Renal pelvis (tissue), 4 donors: Measurements from ENCODE around the gene SPATC1L. TPM values are rescaled to one million over a fixed set of nuclear protein-coding genes. Genes with fewer than 3 reads are reported as not detected.

Experiments
- DNase-seq: peaks from one replicate; pipeline ENCODE4 v3.0.0-alpha.2; 2013
- polyA plus RNA-seq, 3 donors: library from polyadenylated mRNA; unstranded; fragments of 120-200 nt; gene quantifications; one replicate each; pipeline ENCODE4 v1.2.1, GENCODE V29; 2013; ENCODE audit not compliant: insufficient read length in 3 of 3

SPATC1L gene
- polyA plus RNA-seq, 3 donors = 12.3 to 18.0 (median 18.0) TPM

DNA sequence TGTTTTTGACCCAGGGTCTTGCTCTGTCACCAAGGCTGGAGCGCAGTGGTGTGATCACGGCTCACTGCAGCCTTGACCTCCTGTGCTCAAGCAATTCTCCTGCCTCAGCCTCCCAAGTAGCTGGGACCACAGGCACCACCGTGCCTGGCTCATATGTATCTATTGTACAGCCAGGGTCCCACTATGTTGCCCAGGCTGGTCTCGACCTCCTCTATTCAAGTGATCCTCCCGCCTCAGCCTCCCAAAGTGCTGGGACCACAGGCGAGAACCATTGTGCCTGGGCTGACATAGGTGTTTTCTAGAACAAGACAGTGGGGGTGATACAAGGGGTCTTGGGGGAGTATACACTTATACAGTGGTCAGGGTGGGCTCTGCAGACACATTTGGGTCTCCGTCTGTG, 46.4 kb downstream of the SPATC1L start:
- DNase-seq = no peak

DNA sequence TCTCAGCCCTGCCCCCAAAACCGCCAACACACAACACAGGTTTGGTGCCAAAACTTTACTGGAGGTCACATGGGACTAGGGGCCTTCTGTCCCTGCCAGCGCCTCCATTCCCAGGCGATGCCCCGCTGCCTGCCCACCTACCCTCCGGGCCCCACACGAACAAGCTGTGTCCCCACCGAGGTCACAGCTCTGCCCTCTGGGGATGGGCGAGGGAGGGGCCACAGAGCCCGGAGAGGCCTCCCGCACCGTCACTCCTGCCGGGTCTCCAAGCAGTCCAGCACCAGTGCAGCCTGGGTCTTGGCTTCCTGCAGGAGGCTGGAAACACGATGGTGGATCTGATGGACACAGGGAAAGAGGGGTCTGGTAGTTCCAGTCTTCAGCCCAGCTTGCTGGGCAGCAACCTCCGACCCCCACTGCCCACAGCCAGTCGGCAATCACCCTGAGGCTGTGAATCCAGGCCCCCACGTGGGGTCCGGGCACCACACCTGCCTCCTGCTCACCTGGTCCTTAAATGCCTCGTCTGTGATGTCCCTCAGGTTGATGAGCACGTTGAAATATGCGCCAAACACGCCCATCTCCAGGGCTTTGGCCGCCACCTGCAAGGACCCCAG, 47.4 kb downstream of the SPATC1L start:
- no peak for DNase-seq

DNA sequence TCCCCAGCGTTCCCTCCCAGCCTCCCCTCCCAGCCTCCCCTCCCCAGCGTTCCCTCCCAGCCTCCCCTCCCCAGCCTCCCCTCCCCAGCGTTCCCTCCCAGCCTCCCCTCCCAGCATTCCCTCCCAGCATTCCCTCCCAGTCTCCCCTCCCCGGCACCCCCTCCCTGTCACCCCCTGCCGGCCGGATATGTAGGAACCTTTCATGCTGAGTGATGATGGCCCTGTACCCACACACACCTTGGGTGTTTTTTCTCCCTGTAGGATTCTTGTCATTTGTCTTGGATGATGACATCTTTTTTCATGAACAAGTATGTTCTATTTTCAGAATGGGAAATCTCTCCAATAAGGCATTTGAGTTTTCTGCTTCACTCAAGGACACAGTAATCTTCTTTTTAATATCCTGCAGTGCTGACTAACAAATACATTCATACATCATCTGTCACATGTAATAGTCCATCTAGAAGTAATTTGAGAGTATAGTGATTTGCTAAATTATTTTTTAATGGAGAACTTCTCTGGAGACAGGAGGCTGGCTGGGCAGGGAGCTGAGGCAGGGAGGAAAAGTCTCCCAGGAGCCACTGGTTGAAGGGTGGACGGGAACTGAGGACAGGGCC, 48.4 kb downstream of the SPATC1L start:
- no peak for DNase-seq

DNA sequence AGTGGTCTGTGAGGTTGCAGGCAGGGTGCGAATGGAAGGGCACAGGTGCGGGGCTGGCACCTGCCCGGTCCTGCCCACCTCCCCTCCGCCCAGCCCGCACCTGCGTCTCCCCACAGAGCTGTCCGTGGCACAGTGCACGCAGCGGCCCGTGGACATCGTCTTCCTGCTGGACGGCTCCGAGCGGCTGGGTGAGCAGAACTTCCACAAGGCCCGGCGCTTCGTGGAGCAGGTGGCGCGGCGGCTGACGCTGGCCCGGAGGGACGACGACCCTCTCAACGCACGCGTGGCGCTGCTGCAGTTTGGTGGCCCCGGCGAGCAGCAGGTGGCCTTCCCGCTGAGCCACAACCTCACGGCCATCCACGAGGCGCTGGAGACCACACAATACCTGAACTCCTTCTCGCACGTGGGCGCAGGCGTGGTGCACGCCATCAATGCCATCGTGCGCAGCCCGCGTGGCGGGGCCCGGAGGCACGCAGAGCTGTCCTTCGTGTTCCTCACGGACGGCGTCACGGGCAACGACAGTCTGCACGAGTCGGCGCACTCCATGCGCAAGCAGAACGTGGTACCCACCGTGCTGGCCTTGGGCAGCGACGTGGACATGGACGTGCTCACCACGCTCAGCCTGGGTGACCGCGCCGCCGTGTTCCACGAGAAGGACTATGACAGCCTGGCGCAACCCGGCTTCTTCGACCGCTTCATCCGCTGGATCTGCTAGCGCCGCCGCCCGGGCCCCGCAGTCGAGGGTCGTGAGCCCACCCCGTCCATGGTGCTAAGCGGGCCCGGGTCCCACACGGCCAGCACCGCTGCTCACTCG, 52.2 kb downstream of the SPATC1L start:
- no peak for DNase-seq

DNA sequence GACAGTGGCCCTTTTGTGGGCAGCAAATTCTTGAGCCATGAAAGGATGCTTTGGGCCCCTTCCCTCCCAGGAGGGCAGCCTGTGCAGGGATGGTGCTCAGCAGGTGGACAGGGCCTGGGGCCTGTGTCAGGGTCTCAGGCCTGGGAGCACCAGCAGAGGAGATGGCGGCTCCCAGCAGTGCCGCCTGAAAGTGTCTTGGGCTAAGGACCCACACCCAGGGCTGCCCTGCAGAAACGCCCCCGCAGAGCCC, 52.7 kb downstream of the SPATC1L start:
- DNase-seq = no peak

DNA sequence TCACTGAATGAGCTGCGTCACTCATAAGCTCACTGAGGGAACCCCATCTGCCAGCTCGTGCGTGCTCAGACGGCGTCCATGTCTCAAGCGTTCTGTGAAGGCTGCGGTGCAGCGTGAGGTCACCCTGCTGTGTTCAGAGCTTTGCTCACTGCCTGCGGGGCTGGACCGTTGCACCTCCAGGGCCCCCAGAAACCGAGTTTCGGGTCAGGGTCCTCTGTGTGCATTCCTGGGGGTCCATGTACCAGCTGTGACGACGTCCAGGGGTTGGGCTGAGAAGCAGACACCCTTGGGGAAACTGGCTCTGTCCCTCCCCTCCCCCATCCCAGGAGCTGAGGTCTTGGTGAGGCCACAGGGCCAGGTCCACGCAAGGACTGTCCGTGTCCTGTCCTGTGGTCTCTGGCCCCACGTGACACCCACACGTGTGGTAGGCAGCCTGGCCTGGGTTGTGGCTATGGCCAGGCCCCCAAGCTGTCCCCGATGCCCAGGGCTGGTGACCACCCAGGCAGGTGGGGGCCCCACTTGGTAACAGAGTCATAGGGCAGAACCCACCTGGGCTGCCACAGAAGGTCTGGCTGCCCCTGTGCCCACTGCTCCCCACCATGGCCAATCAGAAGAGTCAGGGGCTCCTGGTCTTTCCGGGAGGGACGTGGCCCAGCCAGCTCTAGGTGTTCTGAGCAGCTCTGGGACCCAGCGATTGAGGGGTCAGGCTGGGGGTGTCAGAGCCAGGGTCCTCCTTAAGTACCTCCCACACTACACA, 53.2 kb downstream of the SPATC1L start:
- DNase-seq = no peak

DNA sequence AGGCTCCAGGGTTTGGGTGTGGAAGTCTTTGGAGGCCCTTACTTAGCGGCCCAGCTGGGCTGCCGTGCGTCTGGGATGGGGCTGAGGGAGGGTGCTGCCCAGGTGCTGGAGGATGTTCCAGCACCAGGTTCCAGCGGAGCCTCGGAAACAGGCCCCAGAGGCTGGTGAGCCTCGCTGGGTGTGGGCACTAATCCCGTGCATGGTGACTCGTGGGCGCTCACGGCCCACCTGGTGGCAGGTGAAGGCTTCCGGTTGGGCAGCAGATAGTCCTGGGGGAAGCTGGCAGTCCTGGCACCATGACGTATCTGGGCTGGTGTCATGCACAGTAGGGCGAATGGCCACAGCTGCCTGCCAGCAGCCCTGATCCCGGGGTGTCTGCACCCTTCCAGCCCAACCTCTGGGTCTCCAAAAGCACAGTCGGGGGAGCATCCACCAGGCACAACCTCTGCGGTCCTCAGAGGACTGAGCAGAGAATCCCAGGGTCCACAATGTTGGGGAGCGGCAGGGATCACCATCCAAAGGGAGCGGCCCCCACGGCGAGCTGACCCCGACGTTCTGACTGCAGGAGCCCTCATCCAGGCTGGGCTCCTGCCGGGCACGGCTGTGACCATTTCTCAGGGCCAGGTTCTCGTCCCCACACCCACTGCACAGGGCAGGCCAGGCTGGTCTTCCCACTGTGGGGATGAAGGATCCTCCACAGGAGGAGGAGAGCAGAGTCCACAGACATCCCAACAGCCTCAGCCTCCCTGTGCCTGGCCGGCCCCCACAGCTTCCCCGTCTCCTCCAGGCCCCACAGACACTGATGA, 54.2 kb downstream of the SPATC1L start:
- no peak for DNase-seq

DNA sequence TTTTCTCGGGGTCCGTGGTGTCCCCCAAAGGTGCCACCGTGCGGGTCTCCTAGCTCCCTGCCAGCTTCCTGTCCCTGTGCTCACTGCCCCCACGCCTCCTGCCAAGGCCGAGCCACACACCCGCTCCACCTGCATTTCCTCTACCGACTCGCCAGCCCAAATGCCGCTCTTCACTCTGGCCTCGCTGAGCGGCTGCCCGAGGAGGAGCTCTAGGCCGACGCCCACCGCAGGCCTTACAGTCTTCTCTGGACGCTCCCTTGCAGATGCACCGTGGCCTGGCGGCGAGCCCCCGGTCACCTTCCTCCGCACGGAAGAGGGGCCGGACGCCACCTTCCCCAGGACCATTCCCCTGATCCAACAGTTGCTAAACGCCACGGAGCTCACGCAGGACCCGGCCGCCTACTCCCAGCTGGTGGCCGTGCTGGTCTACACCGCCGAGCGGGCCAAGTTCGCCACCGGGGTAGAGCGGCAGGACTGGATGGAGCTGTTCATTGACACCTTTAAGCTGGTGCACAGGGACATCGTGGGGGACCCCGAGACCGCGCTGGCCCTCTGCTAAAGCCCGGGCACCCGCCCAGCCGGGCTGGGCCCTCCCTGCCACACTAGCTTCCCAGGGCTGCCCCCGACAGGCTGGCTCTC, 55.2 kb downstream of the SPATC1L start:
- DNase-seq = no peak

DNA sequence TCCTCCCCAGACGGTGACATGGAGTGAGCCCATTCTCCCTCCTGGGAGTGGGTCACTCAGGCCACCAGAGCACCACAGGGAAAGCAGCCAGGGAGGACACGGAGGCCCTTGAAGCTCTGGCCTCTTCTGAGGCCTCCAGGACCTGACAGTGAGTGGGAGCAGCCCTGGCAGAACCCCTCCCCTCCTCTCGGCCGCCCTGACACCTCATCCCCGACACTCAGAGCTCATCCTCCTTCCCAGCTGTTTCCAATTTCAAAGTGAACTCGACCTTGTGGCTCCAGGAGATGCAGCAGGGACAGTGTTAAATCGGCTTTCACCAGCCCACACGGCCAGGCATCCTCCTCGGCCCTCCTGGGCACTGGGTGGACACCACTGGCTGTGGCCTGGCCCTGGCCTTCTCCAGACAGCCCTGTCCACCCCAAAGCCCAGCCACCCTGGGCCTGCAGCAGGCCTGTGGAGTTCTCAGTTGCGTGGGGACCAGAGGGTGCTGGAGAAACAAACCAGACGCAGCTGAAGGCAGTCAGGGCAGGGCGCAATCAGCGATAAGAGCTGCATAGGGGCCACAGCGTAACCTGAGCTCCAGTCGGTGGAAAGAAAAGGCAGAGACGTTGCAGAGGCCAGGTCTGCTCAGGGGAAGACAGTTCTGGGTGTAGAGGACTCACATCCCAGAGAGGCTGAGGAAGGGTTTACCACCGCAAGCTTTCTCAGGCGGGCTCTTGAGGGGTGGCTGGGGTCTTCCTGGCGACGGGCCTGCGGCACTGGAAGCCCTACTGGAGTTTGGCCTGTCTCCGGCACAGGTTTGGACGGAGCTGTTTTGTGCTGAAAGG, 55.9 kb downstream of the SPATC1L start:
- DNase-seq = peak; percentile 43

DNA sequence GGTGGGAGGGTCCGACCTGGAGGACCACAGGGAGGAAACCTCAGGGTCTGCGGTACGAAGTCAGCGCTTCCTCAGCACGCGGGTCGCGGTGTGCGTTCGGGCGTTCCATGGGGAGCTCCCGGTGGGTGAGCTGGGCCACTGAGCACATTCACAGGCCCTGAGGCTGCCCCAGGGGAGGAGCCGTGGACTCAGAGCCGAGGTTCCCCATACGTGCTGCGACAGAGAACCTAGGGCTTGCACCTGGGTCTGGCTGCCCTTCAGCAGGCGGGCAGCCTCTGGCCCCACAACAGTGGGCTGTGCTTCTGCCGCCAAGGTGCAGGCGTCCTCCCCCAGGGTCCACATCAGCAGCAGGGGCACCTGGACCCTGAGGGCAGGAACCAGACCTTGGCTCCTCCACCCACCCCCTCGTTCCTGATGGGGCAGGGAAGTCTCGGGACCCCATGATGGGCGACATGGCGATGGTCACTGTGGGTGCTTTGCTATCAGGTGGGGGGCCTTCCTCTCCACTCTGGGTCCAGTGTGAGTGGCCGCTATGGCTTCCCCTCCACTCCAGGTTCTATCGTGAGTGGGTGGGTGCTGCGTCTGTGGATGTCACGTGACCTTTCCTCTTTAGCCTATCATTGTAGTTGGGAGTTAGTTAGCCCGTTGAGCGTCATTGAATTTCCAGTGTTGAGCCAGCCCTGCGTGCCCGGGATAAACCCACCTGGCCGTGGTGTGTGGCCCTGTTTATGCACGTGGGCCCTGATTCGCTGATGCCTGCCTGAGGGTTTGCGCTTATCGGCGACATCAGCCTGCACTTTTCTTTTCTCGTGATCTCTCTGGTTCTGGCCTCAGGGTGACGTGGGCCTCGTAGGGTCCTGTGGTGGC, 56.8 kb downstream of the SPATC1L start:
- no peak for DNase-seq

DNA sequence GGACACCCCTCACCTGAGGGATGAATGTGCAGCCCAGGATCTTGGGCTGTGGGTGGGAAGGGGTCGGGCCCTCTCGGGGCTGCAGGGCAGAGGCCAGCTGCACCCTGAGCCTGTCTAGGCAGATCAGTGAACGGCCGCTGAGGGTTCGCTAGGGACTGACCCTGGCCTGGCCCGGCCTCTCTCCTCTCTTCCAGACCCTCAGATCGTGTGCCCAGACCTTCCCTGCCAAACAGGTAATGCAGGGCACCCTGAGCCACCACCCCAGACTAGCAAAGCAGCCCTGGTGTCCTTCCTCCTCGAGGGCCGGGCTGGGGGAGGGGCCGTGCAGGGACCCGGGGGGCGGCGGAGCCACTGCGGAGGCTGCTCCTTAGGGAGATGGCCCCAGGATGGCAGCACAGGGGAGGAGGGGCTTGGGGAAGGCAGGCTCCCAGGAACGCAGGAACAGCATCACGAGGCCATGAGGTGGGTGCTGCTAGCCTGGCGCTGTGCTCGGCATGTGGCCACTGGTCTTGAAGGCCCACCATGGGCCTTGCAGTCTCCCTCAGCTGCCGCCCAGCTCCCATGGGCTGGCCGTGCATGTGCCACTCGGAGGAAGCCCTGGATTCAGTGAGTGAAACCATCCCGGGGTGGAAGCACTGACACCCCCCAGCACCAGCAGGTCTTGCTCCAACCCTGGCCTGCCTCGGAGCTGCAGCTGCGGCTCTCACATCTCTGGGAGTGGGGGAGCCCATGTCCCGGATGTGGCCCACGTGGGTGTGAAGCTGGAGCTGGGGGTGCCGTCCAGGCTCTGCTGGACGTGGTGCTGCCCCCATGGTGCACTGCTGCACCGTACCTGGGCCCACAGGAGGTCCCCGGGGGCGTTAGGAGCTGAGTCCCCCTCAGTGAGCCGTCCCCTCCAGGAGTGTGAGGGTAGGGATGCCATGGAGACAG, 57.7 kb downstream of the SPATC1L start:
- DNase-seq = no peak

DNA sequence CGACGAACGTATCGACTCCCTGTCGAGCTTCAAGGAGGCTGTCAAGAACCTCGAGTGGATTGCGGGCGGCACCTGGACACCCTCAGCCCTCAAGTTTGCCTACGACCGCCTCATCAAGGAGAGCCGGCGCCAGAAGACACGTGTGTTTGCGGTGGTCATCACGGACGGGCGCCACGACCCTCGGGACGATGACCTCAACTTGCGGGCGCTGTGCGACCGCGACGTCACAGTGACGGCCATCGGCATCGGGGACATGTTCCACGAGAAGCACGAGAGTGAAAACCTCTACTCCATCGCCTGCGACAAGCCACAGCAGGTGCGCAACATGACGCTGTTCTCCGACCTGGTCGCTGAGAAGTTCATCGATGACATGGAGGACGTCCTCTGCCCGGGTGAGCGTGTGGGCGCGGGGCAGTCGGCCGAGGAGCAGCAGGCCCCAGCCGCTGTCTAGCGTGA, 58.4 kb downstream of the SPATC1L start:
- no peak for DNase-seq

DNA sequence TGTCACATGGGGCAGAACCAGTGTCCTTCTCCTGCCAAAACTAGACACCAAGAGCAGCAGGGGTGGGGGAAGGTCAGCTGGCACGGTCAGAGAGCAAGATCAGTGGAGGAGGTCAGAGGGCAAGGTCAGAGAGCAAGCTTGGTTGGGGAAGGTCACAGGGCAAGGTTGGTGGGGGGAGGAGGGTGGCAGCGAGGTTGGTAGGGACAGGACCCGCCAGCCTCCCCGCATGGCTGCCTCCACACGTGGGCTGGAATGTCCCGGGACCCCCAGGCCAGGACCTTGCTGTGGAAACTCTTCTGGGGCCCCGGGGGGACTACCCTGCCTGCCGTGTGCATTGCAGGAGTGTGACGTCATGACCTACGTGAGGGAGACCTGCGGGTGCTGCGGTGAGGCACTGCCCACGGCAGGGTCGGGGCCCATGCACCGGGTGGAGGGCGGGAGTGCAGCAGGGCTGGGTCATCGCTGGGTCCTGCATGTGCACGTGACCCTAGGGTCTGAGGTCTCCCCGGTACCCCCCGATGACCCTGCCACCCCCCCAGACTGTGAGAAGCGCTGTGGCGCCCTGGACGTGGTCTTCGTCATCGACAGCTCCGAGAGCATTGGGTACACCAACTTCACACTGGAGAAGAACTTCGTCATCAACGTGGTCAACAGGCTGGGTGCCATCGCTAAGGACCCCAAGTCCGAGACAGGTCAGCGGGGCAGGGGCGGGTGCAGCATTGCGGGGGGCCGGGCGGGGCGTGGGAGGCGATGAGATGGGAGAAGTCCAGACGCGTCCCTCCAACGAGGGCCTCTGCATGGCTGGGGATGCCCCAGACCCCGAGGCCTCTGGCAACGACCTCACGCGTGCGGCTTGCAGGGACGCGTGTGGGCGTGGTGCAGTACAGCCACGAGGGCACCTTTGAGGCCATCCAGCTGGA, 59.1 kb downstream of the SPATC1L start:
- no peak for DNase-seq

DNA sequence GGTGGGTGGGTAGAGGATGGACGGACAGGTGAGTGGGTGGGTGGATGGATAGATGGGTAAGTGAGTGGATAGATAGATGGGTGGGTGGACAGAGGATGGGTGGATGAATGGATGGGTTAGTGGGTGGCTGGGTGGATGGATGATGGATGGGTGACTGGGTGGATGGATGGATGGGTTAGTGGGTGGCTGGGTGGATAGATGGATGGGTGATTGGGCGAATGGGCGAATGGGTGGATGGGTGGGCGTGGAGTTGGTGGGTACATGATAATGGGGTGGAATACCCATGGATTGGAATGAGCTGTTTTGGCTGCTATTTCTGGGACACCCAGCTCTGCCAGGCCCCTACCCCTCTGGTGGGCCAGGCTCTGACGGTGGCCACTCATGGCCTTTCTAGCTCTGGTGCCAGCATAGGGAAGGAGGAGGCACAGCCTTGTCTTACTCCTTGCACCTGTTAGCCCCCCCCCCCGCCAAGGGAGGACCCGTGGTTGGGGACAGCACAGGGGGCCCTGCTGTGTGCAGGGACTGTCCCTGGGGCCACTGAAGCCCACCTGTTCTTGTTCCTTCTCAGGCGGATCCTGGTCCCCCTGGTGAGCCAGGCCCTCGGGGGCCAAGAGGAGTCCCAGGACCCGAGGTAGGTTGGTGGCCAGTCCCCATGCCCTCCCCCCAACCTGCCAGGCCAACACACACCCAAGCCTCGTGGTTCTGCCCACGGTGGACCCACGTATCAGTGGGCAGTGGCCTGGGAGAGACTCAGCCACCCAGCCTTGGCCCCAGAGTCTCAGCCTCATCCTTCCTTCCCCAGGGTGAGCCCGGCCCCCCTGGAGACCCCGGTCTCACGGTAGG, 60.0 kb downstream of the SPATC1L start:
- DNase-seq = no peak

DNA sequence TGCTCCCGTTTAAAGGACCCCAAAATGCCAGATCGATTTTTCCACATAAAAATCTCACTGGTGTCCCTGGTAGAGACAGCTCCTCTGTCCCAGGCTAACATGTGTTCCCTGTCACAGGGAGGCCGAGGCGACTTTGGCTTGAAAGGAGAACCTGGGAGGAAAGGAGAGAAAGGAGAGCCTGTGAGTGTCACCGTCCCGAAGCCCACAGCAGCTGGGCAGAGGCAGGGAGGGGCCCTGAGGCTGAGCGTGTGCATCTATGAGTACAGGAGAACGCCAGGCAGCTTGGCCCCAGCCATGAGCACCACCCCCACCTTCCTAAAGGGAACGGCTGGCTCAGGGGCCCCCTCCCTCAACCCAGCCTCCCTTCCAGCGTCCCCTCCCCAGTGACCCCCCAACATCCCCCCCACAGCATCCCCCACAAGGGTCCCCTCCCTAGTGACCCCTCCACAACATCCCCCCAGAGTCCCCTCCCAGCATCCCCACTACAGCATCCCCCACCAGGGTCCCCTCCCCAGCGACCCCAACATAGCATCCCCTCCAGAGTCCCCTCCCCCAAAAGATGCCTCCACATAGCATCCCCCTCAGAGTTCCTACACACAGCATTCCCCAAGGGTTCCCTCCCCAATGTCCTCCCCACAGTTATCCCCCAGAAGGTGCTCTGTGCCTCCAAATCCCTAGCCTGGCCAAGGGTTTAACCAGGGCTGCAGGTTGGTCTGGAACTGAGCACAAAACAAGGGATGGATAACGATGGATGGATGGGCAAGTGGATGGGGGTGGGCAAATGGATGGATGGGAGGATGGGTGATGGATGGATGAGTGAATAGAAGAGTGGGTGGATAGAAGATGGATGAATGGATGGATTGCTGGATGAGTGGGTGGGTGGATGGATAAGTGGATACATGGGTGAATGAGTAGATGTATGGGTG, 61.2 kb downstream of the SPATC1L start:
- DNase-seq = no peak
